ENCODE results near the gene KBTBD8.

KBTBD8 gene

DNA sequence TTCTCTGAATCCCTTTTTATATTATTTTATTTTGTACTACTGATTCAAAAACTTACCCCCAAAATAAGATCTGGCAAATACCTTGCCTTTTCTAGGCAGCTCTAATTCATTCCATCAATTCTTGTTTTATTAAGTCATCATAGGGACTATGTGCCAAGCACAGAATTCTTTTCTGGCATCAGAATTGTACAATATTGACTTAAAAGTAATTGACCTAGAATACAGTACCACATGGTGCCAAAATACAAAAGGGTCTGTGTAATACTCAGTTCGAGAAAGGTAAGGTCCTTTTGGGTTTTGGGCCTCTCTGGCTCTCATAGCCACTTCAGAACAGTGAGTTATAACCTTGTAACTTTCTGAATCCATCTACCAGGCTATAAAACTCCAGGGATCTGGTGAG is 46.2 kb downstream of the KBTBD8 start:
- no peak for DNase-seq

DNA sequence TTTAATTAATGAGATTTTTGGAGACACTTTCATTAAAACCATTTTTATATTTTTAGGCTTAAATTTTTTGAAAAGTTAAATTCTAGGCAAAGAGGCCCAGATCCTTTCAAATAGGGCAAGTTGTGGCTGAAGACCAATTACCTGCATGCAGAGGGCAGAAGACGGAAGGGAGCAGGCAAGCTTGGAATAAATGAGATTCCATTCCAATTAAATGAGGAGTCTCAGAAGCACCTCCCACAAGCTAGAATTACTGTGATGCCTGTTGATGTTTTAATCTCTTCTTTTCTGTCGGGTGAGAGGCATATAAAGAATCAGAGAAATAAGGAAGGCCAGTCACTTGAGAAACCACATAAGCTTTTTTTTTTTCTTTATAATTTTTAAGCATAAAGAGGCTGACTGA is 46.8 kb downstream of the KBTBD8 start:
- DNase-seq = no peak

DNA sequence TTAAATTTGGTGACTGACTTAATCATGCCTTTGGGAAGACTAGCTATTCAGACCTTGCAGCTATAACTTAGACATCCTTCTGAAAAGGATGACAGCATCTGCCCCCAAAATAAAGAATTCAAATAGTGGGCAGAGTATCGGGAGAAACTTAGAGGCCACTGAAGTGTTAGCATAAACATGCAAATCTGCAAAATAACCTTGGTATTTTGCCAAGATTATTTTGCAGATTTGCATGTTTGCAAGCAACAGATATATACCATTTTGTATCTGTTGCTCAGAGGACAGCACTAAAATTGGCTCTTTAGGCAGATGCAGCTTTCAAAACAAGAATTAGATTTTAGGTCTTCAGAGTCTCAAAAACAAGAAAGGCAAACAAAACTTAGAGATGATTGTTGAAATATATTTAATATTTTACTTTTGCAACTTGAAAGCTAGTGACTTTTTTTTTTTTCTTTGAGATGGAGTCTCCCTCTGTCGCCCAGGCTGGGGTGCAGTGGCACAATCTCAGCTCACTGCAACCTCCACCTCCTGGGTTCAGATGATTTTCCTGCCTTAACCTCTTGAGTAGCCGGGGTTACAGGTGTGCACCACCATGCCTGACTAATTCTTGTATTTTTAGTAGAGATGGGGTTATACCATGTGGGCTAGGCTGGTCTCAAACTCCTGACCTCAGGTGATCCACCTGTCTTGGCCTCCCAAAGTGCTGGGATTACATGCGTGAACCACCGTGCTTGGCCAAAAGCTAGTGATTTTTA is 47.8 kb downstream of the KBTBD8 start:
- no peak for DNase-seq

DNA sequence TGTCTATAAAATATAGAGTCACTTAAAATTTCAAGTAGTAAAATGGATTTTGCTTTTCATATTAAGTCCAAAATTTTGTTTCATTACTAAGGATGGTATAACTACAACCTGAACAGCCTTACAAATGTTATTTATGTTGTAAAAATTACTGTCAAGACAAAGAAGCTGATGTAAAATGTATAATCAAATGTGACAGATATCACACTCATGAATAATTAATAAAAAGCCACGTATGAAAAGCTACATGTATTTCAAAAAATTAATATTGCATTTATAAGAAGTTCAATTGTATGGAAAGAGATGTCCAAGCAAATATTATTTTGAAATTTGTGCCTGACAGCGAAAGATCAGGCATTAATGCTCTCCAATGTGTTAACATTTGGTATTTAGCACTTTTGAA is 48.9 kb downstream of the KBTBD8 start:
- DNase-seq = no peak

DNA sequence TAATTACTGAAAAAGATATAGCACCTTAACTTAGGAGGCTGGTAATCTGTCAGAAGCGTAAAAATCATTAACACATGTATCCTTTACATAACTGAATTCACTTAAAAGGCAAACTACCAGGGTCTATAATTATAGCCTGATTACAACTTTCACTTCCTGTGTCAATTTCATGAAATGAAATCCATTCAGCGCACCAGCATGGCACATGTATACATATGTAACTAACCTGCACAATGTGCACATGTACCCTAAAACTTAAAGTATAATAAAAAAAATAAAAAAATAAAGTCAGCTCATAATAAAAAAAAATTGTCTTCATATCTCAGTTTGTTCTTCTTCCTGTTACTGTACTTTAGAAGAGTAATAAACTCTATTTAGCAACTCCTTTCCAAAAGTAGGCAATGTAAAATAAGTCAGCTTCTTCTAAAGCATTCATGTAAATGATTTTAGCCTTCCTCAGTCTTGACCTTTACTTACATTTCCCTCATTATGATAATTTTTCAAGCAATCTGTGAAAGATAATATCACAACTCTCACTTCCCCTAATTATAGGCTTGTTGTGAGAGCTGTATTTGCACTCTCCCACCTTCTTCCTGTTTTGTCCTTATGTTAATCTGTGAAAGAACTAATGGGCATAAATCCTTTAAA is 50.1 kb downstream of the KBTBD8 start:
- DNase-seq = no peak

DNA sequence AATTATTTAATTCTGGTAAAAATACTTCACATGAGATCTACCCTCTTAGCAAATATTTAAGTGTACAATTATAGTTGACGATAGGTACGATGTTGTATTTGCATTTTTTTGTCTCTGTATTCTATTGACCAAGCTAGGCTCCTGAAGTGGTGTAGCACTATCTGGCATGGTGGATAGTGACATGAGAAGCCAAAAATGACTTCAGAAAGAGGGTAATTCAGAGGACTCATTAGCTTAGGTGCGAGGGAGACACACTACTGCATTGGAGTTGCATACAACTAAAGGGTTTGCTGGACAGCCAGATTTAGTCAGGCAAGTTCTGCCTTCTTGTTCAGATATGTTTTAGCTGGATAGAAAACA is 50.6 kb downstream of the KBTBD8 start:
- no peak for DNase-seq

DNA sequence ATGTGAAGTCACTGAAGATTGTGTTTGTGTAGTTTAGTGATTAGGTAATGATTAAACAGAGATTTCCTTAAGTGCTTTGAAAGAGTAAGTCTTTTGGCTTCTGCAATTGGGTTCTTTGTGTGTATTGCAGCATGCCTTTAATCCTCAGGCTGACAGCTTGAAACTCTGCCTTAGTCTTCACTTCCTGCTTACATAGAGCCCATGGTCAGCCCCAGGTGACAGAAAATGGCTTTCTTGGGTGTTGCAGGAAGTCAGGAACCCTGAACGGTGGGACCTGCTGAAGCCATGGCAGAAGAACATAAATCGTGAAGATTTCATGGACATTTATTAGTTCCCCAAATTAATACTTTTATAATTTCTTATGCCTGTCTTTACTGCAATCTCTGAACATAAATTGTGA is 61.3 kb downstream of the KBTBD8 start:
- DNase-seq = no peak

Measured in CD4-positive, alpha-beta T cell treated with Interleukin-17A for 4 hours (primary cell).